H9 (cell line): ENCODE measurements around the gene CREG1. TPM values are rescaled to one million over a fixed set of nuclear protein-coding genes. Genes with fewer than 3 reads are reported as not detected.

Experiments used
- DNase-seq: peaks from one replicate; pipeline ENCODE4 v3.0.0-alpha.2; 2017
- H2AFZ ChIP-seq: one replicate; pipeline ENCODE4 v1.6.1; 2013; ENCODE audit warnings: mild to moderate bottlenecking, low read length, control low read depth, moderate library complexity
- H2AK5ac ChIP-seq: 2 replicates; pipeline ENCODE4 v1.6.1; 2013; ENCODE audit warnings: low read length, control low read depth, mixed read lengths; ENCODE audit not compliant: insufficient read length
- H2BK120ac ChIP-seq: one replicate; pipeline ENCODE4 v1.6.1; 2013; ENCODE audit warnings: low read depth, mild to moderate bottlenecking, low read length, control low read depth, inconsistent platforms; ENCODE audit not compliant: poor library complexity, severe bottlenecking
- H2BK12ac ChIP-seq: 2 replicates; pipeline ENCODE4 v1.6.1; 2013; ENCODE audit warnings: low read length, control low read depth, mixed read lengths, low read depth; ENCODE audit not compliant: insufficient read length
- H2BK15ac ChIP-seq: 2 replicates; pipeline ENCODE4 v1.6.1; 2013; ENCODE audit warnings: low read depth, low read length, control low read depth
- H2BK20ac ChIP-seq: one replicate; pipeline ENCODE4 v1.6.1; 2013; ENCODE audit warnings: low read depth, mild to moderate bottlenecking, low read length, control low read depth, inconsistent platforms; ENCODE audit not compliant: poor library complexity, severe bottlenecking
- H2BK5ac ChIP-seq: 2 replicates; pipeline ENCODE4 v1.6.1; 2013; ENCODE audit warnings: low read length, control low read depth, mixed read lengths; ENCODE audit not compliant: insufficient read length
- H3K14ac ChIP-seq: 2 replicates; pipeline ENCODE4 v1.6.1; 2013; ENCODE audit warnings: low read length, control low read depth; ENCODE audit not compliant: insufficient read depth
- H3K18ac ChIP-seq: 2 replicates; pipeline ENCODE4 v1.6.1; 2013; ENCODE audit warnings: low read depth, mild to moderate bottlenecking, mixed read lengths, low read length, control low read depth; ENCODE audit not compliant: insufficient read length
- H3K23ac ChIP-seq: 2 replicates; pipeline ENCODE4 v1.6.1; 2013; ENCODE audit warnings: low read length, control low read depth, mixed read lengths, low read depth; ENCODE audit not compliant: insufficient read length
- H3K23me2 ChIP-seq: 2 replicates; pipeline ENCODE4 v1.6.1; 2013; ENCODE audit warnings: low read depth, mild to moderate bottlenecking, mixed read lengths, low read length, control low read depth; ENCODE audit not compliant: insufficient read length, poor library complexity, severe bottlenecking
- H3K27ac ChIP-seq: 2 replicates; pipeline ENCODE4 v1.5.1; 2013; ENCODE audit warnings: low read length, control low read depth, mixed read lengths, low read depth; ENCODE audit not compliant: insufficient read length
- H3K27me3 ChIP-seq: 2 replicates; pipeline ENCODE4 v1.6.1; 2013; ENCODE audit warnings: low read length, control low read depth, inconsistent platforms; ENCODE audit not compliant: insufficient read depth
- H3K4ac ChIP-seq: 2 replicates; pipeline ENCODE4 v1.6.1; 2013; ENCODE audit warnings: low read depth, mild to moderate bottlenecking, control low read depth, inconsistent platforms, low read length, moderate library complexity
- H3K4me1 ChIP-seq: 2 replicates; pipeline ENCODE4 v1.6.1; 2013; ENCODE audit warnings: low read length, control low read depth, inconsistent platforms; ENCODE audit not compliant: insufficient read depth
- H3K4me2 ChIP-seq: 2 replicates; pipeline ENCODE4 v1.6.1; 2013; ENCODE audit warnings: low read length, control low read depth, mixed read lengths; ENCODE audit not compliant: insufficient read length, insufficient read depth
- H3K56ac ChIP-seq: 2 replicates; pipeline ENCODE4 v1.6.1; 2013; ENCODE audit warnings: low read depth, mild to moderate bottlenecking, mixed read lengths, low read length, control low read depth; ENCODE audit not compliant: insufficient read length
- H3K79me1 ChIP-seq: 2 replicates; pipeline ENCODE4 v1.6.1; 2013; ENCODE audit warnings: low read depth, mild to moderate bottlenecking, moderate library complexity, low read length, control low read depth, inconsistent platforms; ENCODE audit not compliant: insufficient read depth, poor library complexity, severe bottlenecking
- H3K79me2 ChIP-seq: 2 replicates; pipeline ENCODE4 v1.6.1; 2013; ENCODE audit warnings: low read length, control low read depth, inconsistent platforms; ENCODE audit not compliant: insufficient read depth
- H3K9ac ChIP-seq: 2 replicates; pipeline ENCODE4 v1.6.1; 2013; ENCODE audit warnings: low read length, control low read depth, mixed read lengths; ENCODE audit not compliant: insufficient read length; ENCODE audit errors: extremely low read depth
- H3K9me3 ChIP-seq: one replicate; pipeline ENCODE4 v1.6.1; 2013; ENCODE audit warnings: low read depth, low read length, inconsistent platforms; ENCODE audit not compliant: control insufficient read depth
- H3T11ph ChIP-seq: one replicate; pipeline ENCODE4 v1.6.1; 2013; ENCODE audit warnings: mild to moderate bottlenecking, low read length, control low read depth, inconsistent platforms
- H4K20me1 ChIP-seq: one replicate; pipeline ENCODE4 v1.6.1; 2013; ENCODE audit not compliant: control insufficient read depth, insufficient read length, insufficient read depth
- H4K5ac ChIP-seq: 2 replicates; pipeline ENCODE4 v1.6.1; 2013; ENCODE audit warnings: low read depth, mild to moderate bottlenecking, mixed read lengths, low read length, control low read depth; ENCODE audit not compliant: insufficient read length
- H4K8ac ChIP-seq: replicated peaks from 2 replicates; pipeline ENCODE4 v1.6.1; 2013; ENCODE audit warnings: low read length, control low read depth, mixed read lengths, low read depth; ENCODE audit not compliant: insufficient read length
- H4K91ac ChIP-seq: 2 replicates; pipeline ENCODE4 v1.6.1; 2013; ENCODE audit warnings: low read depth, mild to moderate bottlenecking, moderate library complexity, mixed read lengths, low read length, control low read depth; ENCODE audit not compliant: insufficient read length
- H3K27ac Mint-ChIP-seq, 3 experiments: 2 replicates in 2 of 3; 3 replicates in 1 of 3; pipeline ENCODE4 v1.8.0; 2020 to 2021; ENCODE audit warnings: mixed read lengths in 3 of 3, mild to moderate bottlenecking in 1 of 3, moderate library complexity in 1 of 3
- H3K27me3 Mint-ChIP-seq: 2 replicates; pipeline ENCODE4 v1.8.0; 2021; ENCODE audit warnings: low read depth, mild to moderate bottlenecking, moderate library complexity, mixed read lengths
- H3K36me3 Mint-ChIP-seq, 3 experiments: 2 replicates in 2 of 3; 3 replicates in 1 of 3; pipeline ENCODE4 v1.8.0; 2020 to 2021; ENCODE audit warnings: low read depth in 3 of 3, mixed read lengths in 3 of 3; ENCODE audit not compliant: insufficient read depth in 1 of 3
- H3K4me1 Mint-ChIP-seq, 2 experiments: 2 replicates each; pipeline ENCODE4 v1.8.0; 2020; ENCODE audit warnings: mixed read lengths in 2 of 2
- H3K4me3 Mint-ChIP-seq, 2 experiments: 2 replicates in 1 of 2; 3 replicates in 1 of 2; pipeline ENCODE4 v1.8.0; 2020 to 2021; ENCODE audit warnings: mild to moderate bottlenecking in 2 of 2, mixed read lengths in 2 of 2, moderate library complexity in 1 of 2
- H3K9me3 Mint-ChIP-seq, 2 experiments: 2 replicates in 1 of 2; 3 replicates in 1 of 2; pipeline ENCODE4 v1.8.0; 2020; ENCODE audit warnings: mild to moderate bottlenecking in 2 of 2, mixed read lengths in 2 of 2, moderate library complexity in 1 of 2
- CTCF ChIP-seq: fragments of 200-600 bp; sonication (generic); conservative IDR thresholded peaks from 3 replicates; pipeline ENCODE4 v1.8.0; 2021; ENCODE audit warnings: antibody characterized with exemption, mild to moderate bottlenecking
- WGBS: extraction: QIAGEN DNeasy Blood & Tissue Kit; methylation state at CpG from one replicate; pipeline ENCODE4 v1.1.7; 2013; ENCODE audit warnings: missing lambda C conversion rate, low lambda C conversion rate, mixed read lengths; ENCODE audit not compliant: insufficient read length; ENCODE audit errors: extremely low coverage; 5-methylcytosine and 5-hydroxymethylcytosine counted together
- total RNA-seq: library from RNA; stranded (reverse); gene quantifications from 2 replicates; pipeline ENCODE4 v1.2.1, GENCODE V29; 2021

The CREG1 gene
- total RNA-seq, 1 experiment from 2014 or later: 19.8 TPM

DNA sequence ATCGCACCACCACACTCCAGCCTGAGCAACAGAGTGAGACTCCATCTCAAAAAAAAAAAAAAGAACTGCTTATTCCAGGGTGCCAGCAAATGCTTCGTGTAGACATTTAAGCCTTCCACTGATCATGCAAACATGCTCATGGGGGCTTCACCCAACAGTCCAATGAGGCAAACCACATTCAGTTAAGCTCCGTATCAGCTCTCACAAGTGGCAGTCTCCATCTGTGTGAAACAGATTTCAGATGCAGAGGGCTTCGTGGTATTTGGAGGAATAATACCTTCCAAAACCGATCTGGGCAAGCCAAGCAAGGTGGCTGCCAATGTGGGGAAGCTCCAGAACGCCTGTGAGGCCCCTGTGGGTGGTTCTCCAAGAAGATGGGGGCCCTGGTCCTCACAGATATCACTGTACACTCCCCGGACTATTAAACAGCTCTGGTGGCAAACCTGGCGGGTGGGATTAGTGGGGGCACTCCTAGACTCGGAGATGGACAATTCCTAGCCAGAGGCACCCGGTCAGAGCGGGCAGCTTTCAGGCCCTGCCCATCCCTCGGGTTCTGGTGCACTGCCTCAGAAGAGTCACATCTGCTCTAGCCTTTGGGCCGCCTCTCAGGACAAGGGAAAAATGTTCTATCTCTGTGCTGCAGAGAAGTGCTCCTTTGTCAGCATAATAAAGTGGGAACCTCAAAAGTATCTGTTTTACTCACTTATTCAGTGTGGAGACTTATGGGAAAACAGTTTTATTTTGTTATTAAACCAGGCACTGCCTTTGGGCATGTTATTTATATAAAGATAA, 10.2 kb downstream of the CREG1 start:
- H3K9ac ChIP-seq: no peak overlapping the region
- no peaks in the 10 kb centered on the region for H3K27me3 ChIP-seq
- no peak overlapping the region for H2BK120ac ChIP-seq
- TF ChIP-seq CTCF: no peak
- no peak overlapping the region for H3K56ac ChIP-seq
- no peak overlapping the region for H4K8ac ChIP-seq
- no peak overlapping the region for H3K18ac ChIP-seq
- H4K5ac ChIP-seq: no peak overlapping the region
- no peak overlapping the region for H3K4ac ChIP-seq
- H2AFZ ChIP-seq: no peak overlapping the region
- no peaks in the 10 kb centered on the region for H3K4me1 ChIP-seq
- H3K23me2 ChIP-seq: no peaks in the 10 kb centered on the region
- no peak overlapping the region for H3K4me2 ChIP-seq
- Mint-ChIP-seq H3K4me1 (peaks cover 11 to 12% of the 10 kb centered on the region in 2 experiments), H3K36me3 (peaks cover 7 to 15% (median 12%) of the 10 kb centered on the region in 3 experiments; a peak in 6 of 7 replicates), H3K27ac (no peak overlapping the region), H3K27me3 (no peaks in the 10 kb centered on the region), H3K4me3 (no peak overlapping the region), H3K9me3 (no peaks in the 10 kb centered on the region)
- no peak for DNase-seq
- H2BK20ac ChIP-seq: no peak overlapping the region
- H3K9me3 ChIP-seq: no peaks in the 10 kb centered on the region
- H3K23ac ChIP-seq: no peak overlapping the region
- no peaks in the 10 kb centered on the region for H3K79me2 ChIP-seq
- no peak overlapping the region for H2BK5ac ChIP-seq
- H3K27ac ChIP-seq: no peak overlapping the region
- H4K91ac ChIP-seq: no peak overlapping the region
- no peak overlapping the region for H2BK12ac ChIP-seq
- no peak overlapping the region for H3T11ph ChIP-seq
- H3K79me1 ChIP-seq: no peaks in the 10 kb centered on the region
- no peak overlapping the region for H3K14ac ChIP-seq
- no peaks in the 10 kb centered on the region for H4K20me1 ChIP-seq
- no CpG with 5 or more reads among the region's 13 CpGs for WGBS
- no peak overlapping the region for H2AK5ac ChIP-seq
- no peak overlapping the region for H2BK15ac ChIP-seq
